ENCODE data around the gene GUCA2B. TPM values are rescaled to one million over a fixed set of nuclear protein-coding genes. Genes with fewer than 3 reads are reported as not detected.

GUCA2B gene
- total RNA-seq, 1 experiment from 2014 or later, result not detected

GRCh38 chr1:42162181-42162580 is 9.0 kb downstream of the GUCA2B start:
- in situ Hi-C loops (cut with HindIII; ENCODE audit: low pct_unique_long_range_greater_than_20kb, low sequenced_read_pairs), result no loop called here
- no peak for DNase-seq (ENCODE audit: low read depth, low spot score)

DNA sequence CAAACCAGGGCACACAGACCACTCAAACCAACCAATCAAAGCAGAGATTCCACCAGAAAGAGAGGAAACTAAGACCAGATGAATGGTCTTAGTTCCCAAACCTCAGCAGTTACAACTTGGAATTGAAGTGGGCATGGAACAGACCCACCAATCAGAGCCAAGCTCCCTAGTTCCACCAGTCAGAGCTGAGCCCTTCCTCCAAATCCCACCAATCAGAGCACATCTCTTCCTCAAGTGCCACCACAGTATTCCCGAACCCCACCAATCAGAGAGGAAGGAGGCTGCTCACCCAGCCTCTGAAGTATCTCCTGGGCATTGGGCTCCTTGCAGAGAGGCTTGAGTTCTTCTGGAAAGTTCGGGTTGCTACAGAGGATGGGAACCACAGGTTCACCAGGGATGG is 9.9 kb downstream of the GUCA2B start:
- in situ Hi-C loops (cut with HindIII; ENCODE audit: low pct_unique_long_range_greater_than_20kb, low sequenced_read_pairs), result no loop called here
- DNase-seq (ENCODE audit: low read depth, low spot score), result peak; percentile 17

DNA sequence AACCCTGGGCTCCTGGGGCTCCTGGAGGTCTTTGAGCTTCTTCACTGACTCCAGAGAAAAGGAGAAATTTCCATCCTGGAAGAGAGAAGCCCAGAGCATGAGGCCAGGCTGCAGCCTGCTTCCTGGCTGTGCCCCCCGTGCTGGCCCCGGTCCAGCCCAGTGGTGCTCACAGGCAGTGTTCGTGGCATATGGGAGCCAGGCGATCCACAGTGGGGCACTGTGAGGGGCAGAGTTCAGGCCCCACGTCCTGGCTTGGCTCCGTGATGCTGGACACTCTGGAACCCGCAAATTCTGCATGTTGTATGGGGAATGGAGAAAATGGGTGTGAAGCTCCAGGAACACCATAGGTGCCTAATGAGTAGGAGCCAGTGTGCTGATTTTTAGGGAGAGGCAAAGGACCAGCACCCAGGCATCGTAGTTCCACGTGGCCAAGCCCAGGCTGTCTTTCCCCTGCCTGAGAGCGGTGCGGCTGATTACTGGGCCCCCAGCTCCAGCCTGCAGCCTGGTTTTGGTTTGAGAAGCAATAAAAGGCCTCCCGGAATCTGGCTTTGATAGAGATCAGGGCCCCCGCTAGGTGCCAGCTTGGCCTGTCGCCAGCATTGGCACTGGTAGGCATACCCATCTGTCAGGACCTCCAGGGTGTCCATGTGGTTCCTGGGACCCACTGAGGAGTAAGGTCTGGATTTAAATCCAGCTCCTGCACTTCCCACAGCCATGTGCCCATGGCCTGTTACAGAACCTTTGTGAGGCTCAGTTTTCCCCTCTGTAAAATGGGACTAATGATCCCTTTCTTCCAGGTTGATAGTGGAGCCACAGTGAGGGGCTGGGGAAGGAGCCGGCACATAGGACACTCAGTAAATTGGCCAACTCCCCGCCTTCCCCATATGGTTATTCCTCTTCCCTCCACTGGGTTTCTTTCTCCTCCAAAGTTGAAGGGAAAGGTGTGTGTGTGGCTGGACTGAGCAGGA is 10.6 kb downstream of the GUCA2B start:
- in situ Hi-C loops (cut with HindIII; ENCODE audit: low pct_unique_long_range_greater_than_20kb, low sequenced_read_pairs), result no loop called here
- no peak for DNase-seq (ENCODE audit: low read depth, low spot score)

DNA sequence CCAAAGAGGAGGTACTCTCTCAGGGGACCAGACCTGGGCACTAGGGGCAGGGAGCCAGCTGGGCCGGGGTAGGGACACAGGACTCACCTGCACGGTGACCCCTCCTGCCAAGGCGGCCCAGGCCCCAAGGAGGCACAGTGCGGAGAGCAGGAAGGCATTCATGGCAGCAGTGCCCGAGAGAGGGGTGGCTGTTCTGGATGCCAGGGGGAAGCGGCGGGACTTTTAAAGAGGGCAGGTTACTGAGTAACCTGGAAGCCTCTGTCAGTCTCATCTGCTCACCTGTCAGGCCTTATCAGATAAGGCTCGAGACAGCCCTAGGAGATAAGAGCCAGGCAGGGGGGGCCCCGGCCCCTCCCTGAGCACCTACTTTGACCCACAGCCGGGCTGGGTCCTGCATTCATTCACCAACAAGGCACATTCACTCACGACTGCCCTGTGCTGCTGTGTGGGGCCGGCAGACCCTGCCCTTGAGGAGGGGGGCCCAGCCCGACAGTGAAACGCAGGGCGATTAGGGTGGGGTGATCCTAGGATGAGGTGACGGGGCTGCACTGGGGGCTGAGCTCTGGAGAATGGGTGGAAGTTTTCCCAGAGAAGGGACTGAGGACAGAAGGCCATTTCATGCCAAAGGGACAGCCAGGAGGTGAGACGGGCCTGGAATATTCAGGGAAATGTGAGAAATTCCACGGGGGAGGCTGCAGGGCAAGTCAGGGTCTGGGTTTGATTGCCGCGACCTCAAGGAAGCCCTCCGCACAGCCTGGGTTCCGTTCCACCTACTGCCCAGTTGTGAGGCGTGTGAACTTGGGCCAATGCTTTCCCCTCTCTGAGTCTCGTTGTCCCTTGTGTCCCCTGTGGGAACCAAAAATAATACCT is 11.6 kb downstream of the GUCA2B start, which contains the start of gene GUCA2A:
GUCA2A (minus strand) TSS at position 195 of the 870 bp plus-strand sequence; CDS start at position 162, 33 bp downstream.
- no peak for DNase-seq (ENCODE audit: low read depth, low spot score)
- in situ Hi-C loops (cut with HindIII; ENCODE audit: low pct_unique_long_range_greater_than_20kb, low sequenced_read_pairs), result no loop called here

DNA sequence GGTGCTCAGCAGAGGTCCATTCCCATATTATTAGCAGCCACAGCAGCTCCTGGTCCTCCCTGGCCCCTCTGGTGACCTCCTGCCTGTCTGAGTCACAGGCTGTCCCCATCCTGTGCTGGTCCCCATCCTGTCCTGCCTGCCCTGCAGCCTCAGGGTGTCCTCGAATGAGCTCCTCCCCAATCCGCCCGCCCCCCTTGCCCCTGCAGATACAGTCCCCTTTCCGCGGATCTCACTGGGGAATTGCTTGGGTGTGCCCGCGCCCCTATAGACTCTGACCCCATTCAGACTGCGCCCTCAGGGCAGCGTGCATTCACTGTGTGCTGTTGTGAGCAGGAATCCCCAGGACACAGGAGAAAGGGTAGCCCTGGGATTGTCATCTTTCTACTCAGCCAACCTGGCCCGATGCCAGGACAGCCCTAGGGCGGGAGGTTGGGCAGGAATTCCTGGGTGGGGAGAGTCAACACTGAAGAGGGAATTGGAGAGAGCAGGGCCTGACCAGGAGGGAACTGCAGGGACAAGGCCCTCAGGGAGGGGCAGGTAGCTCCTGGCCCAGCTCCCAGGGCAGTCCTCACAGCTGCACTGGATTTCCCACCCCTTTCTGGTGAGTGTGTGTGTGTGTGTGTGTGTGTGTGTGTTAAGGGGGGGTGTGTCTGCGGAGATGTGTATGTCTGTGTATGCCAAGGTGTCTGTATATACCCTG is 12.5 kb downstream of the GUCA2B start:
- no peak for DNase-seq (ENCODE audit: low read depth, low spot score)
- in situ Hi-C loops (cut with HindIII; ENCODE audit: low pct_unique_long_range_greater_than_20kb, low sequenced_read_pairs), result no loop called here

DNA sequence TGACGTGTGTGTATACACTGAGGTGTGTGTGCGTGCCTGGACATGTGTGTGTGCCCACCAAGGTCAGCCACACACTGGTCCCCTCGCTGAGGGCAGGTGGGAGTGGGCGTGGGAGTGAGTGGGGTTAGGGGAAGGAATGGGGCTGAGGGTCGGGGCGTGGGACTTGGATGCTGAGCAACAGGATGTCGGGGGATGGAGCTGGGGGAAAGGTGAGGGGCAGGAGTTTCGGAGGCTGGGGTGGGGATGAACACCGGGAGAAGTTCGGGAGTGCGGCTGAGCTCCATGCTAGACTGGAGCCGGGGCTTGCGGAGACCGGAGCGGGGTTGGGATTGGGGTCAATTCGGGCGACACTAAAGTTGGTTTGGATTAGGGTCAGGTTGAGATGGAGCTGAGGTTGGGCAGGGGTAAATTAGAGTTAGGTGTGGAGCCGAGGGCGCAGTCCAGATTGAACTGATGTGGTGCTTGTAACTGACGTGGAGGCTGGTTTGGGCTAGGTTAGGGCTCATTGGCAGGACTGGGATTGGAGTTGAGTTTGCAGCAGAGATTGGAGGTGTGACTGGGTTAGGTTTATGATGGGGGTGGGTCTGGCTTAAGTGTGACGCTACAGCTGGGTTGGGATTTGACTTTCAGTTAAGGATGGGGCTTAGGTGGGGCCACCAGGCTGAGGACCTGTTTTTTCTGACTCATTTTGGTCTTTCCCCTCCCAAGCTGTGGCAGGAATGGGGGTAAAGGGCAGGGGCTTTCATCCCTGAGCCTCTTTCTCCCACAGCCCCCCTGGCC is 14.6 kb downstream of the GUCA2B start:
- in situ Hi-C loops (cut with HindIII; ENCODE audit: low pct_unique_long_range_greater_than_20kb, low sequenced_read_pairs), result no loop called here
- DNase-seq (ENCODE audit: low read depth, low spot score), result no peak

DNA sequence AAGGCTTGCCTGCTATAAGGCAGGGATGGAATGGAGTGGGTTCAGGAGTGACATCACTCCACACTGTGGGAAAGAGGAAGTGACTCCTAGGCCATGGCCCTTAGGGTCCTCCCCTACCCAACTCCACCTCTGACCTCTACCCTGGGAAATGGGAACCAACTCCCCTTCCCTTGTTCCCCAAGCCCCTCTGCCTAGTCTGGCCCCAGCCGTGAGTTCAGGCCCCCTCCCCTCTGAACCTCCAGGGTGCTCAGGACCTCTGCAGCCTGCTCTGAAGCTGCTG is 15.1 kb downstream of the GUCA2B start:
- in situ Hi-C loops (cut with HindIII; ENCODE audit: low pct_unique_long_range_greater_than_20kb, low sequenced_read_pairs), result no loop called here
- no peak for DNase-seq (ENCODE audit: low read depth, low spot score)

GRCh38 chr1:42168763-42169162 is 15.6 kb downstream of the GUCA2B start:
- no peak for DNase-seq (ENCODE audit: low read depth, low spot score)
- in situ Hi-C loops (cut with HindIII; ENCODE audit: low pct_unique_long_range_greater_than_20kb, low sequenced_read_pairs), result no loop called here

DNA sequence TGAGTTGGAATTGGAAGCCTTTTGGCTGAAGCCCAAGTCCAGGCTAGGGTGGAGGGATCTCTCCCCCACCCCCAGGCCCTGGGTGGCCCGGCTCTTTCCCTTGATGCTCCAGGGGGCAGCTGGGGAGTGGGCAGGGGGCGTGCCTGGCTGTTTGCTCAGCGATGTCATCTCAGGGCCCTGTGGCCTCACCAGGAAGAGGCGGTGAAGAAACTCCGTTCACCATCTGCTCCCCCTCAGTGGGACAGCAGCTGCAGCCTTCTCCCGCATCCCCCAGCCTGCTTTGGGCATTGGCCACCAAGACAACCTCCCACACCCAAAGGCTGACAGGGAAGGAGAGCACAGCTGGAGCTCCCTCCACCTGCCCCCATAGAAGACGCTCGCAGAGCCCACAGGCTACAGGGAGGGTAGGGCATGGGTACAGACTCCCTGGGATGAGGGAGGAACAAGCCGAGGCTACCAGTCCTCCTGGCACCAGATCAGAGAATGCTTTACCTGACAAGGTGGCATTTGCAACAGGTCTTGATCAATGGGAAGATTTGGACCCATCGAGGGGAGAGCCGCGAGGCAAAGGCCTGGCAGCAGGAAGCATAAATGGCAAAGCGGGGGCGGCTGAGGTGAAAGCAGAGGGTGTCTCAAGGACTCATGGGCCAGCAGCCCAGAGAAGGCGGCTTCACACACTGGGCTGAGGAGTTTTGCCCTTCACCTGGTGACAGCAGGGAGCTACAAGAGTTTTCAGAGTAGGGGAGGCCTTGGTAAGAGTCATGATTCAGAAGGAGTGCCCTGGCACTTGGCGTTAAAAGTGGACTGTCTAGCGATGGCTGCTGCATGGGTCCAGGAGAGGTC is 17.8 kb downstream of the GUCA2B start:
- DNase-seq (ENCODE audit: low read depth, low spot score), result no peak
- in situ Hi-C loops (cut with HindIII; ENCODE audit: low pct_unique_long_range_greater_than_20kb, low sequenced_read_pairs), result no loop called here

- no peak for DNase-seq (ENCODE audit: low read depth, low spot score)
- in situ Hi-C loops (cut with HindIII; ENCODE audit: low pct_unique_long_range_greater_than_20kb, low sequenced_read_pairs), result no loop called here
Observed at GRCh38 chr1:42171679-42172266, 18.6 kb downstream of the GUCA2B start.

DNA sequence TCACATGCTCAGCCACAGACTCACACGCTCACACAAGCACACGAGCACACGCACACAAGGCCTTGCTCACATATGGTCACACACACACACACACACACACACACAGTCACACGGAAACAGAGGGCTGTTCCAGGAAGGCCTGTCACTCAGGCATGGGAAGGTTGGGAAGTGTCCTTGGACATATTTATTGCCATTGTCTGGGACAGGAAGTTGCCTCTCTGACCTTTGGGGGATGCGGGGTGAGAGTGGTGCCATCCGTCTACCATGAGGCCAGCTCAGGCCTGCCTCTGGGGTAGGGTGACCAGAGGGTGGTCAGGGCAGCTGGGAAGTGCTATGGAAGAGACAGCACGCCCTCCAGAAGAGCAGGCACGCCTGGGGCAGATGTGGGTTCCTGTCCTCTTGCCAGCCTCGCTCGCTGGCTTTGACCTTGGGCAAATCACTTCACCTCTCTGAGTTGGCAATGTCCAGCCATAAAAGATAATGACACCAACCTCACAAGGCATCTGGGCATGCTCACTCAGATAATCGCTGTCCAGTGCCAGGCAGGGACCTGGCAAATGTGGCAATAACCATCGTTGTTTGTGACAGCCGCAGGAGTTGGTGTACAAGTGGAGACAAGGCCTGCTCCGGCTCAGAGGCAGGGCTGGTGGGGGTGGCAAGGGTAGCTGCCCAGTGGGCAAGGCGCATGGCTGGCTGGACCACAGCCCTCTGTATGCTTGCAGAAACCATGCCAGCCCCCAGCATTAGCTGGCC is 19.3 kb downstream of the GUCA2B start:
- in situ Hi-C loops (cut with HindIII; ENCODE audit: low pct_unique_long_range_greater_than_20kb, low sequenced_read_pairs), result no loop called here
- DNase-seq (ENCODE audit: low read depth, low spot score), result no peak

GRCh38 chr1:42173155-42173933 is 20.1 kb downstream of the GUCA2B start:
- DNase-seq (ENCODE audit: low read depth, low spot score), result peak; percentile 64
- in situ Hi-C loops (cut with HindIII; ENCODE audit: low pct_unique_long_range_greater_than_20kb, low sequenced_read_pairs), result no loop called here

DNA sequence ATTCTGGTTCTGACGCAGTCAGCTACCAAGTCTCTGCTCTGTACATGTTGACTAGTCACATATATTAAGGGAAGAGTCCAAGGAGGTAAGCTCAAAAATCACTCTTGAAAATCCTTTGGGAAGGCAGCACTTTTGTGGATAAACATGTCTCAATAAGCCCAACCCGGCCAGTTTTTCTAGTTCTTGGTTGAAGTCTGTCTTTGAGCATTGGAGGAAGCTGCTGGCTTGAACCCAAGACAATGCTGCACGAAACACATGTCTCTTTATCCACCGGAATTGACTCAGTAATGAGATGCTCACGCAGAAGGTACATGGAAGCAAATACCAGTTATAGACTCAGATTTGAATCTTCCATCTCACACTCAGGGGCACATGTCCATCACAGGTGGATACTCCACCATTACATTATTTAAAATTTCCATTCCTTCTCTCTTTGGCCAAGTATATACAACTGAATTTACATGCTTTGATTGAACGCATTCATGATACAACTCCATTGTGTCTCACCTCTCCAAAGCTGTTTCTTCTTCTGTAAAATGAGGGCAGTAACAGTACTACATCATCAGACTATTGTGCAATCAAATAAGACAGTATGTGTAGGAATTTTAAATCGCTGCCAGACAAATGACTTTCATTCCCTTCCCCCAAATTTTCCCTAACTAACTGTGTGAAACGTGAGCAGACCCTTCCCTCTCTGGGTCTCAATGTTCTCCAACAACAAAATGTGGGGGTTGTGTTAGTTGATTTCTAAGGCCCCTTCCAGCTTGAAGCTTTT is 20.9 kb downstream of the GUCA2B start:
- DNase-seq (ENCODE audit: low read depth, low spot score), result no peak
- in situ Hi-C loops (cut with HindIII; ENCODE audit: low pct_unique_long_range_greater_than_20kb, low sequenced_read_pairs), result no loop called here

DNA sequence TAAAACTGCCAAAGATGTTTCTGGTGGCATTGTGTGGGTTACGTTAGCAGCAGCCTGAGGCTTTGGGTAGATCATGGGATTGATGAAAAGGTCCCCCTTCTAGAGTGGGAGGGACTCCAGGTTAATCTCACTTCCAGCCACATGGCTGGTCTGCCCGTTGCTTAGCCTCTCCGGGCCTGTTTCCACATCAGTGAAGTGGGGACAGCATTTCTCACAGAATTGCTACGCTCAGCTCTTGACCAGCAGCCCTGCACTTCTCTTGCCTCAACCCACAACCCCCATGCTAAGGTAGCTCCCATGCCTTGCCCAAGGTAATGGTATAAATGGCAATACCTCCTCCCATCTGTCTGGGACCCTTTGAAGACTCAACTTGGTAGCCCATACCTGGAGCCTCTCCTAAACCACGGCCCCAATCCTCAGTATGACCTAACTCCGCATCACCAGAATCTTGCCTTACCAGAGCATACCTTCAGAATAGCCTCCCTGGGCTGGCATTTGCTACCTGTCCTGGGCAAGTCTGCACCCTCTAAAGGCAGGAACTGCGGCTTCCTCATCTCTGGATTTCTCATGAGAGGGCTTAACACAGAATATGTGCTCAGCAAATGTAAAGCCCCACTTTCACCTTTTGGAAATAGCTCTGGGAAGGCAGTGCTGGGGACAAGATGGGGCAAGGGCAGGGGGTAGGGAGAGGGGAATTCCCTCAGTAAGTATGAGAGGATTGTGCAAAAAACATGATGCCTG is 22.3 kb downstream of the GUCA2B start:
- in situ Hi-C loops (cut with HindIII; ENCODE audit: low pct_unique_long_range_greater_than_20kb, low sequenced_read_pairs), result no loop called here
- no peak for DNase-seq (ENCODE audit: low read depth, low spot score)

Measured in SK-MEL-5 (cell line).